GM18505 (cell line): ENCODE measurements around the gene ANKRD44.
"Not testable (repeated sequence)": the region's sequence is repeated elsewhere in the genome, so short reads cannot be mapped to it uniquely, and the experiment has no call there.

Experiments
- ATAC-seq: cut with Tn5 transposase; IDR thresholded peaks from one replicate; pipeline ENCODE4 v1.9.1; 2021; ENCODE audit not compliant: unreplicated experiment
- POLR2A ChIP-seq: IDR thresholded peaks from 4 replicates; pipeline ENCODE4 v1.6.1; 2011; ENCODE audit warnings: borderline replicate concordance; ENCODE audit not compliant: insufficient read depth, insufficient read length; ENCODE audit errors: extremely low read depth

The ANKRD44 gene

GRCh38 chr2:197011801-197012641 lies 298.6 kb downstream of the ANKRD44 start:
- ATAC-seq = no peak
- TF ChIP-seq POLR2A = no peak

GRCh38 chr2:197011021-197011417 lies 299.6 kb downstream of the ANKRD44 start:
- no peak for ATAC-seq
- no peak for TF ChIP-seq POLR2A

GRCh38 chr2:197010200-197011020 lies 300.2 kb downstream of the ANKRD44 start:
- no peak for ATAC-seq
- TF ChIP-seq POLR2A = no peak

GRCh38 chr2:197008741-197009341 lies 301.7 kb downstream of the ANKRD44 start:
- ATAC-seq = not testable (repeated sequence)

GRCh38 chr2:197007716-197008628 lies 302.6 kb downstream of the ANKRD44 start:
- no peak for ATAC-seq
- TF ChIP-seq POLR2A = no peak

GRCh38 chr2:197001921-197002320 lies 308.7 kb downstream of the ANKRD44 start:
- no peak for TF ChIP-seq POLR2A
- ATAC-seq = no peak

GRCh38 chr2:196995757-196996314 lies 314.7 kb downstream of the ANKRD44 start:
- no peak for TF ChIP-seq POLR2A
- ATAC-seq = no peak

- no peak for TF ChIP-seq POLR2A
- no peak for ATAC-seq
These were observed 315.8 kb downstream of the ANKRD44 start for GRCh38 chr2:196994764-196995163.

- ATAC-seq = no peak
- TF ChIP-seq POLR2A = no peak
These were observed 317.0 kb downstream of the ANKRD44 start for GRCh38 chr2:196993617-196994016.

GRCh38 chr2:196992466-196992865 lies 318.1 kb downstream of the ANKRD44 start:
- no peak for ATAC-seq
- TF ChIP-seq POLR2A = no peak

GRCh38 chr2:196990788-196991461 lies 319.7 kb downstream of the ANKRD44 start:
- ATAC-seq = no peak
- TF ChIP-seq POLR2A = no peak

- TF ChIP-seq POLR2A = no peak
- ATAC-seq = no peak
These were observed 320.5 kb downstream of the ANKRD44 start for GRCh38 chr2:196990092-196990491.
